Stomach (tissue), 4 donors: ENCODE results near the gene ITPKB.

ENCODE experiments used
- EP300 ChIP-seq: sonication (generic); formaldehyde crosslinking; IDR thresholded peaks from one replicate; pipeline ENCODE4 v1.6.1; 2017; ENCODE audit warnings: antibody characterized with exemption
- POLR2A ChIP-seq, 4 donors: fragments of 450-650 bp; IDR thresholded peaks; one replicate each; pipeline ENCODE4 v1.6.1; 2016; ENCODE audit warnings: antibody characterized with exemption in 4 of 4, control low read depth in 2 of 4, mild to moderate bottlenecking in 1 of 4, moderate library complexity in 1 of 4
- POLR2AphosphoS5 ChIP-seq, 3 donors: sonication (generic); formaldehyde crosslinking; IDR thresholded peaks; one replicate each; pipeline ENCODE4 v1.6.1; 2016; ENCODE audit warnings: antibody characterized with exemption in 3 of 3
- TF ChIP-seq, protein P1 (sequence below), 7 experiments: fragments of 450-650 bp in 4 of 7; fragments of 200-600 bp in 3 of 7; sonication (generic) in 3 of 7; IDR thresholded peaks; one replicate each; pipeline ENCODE4 v1.5.1; 2016 to 2019; ENCODE audit warnings: antibody characterized with exemption in 7 of 7, control low read depth in 2 of 7, mild to moderate bottlenecking in 1 of 7

DNA sequence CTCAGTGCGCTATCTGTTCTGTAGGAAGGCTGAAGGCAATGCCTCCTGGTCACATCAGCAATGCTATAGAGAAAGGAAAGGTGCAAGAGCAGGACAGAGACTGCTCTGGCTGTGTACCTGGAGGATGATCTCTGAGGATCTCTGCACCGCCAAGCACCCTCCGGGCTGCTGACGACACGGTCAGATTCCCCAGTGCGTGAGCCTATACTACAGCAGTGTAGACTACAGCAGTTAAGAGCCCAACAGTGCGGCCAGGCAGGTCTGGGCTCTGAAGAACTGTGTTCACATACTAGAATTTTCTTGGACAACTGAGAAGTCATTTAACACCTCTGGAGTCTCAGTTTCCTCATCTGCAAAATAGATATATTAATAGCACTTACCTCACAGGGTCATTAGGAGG lies 39.9 kb downstream of the ITPKB start:
- TF ChIP-seq, protein P1, sequence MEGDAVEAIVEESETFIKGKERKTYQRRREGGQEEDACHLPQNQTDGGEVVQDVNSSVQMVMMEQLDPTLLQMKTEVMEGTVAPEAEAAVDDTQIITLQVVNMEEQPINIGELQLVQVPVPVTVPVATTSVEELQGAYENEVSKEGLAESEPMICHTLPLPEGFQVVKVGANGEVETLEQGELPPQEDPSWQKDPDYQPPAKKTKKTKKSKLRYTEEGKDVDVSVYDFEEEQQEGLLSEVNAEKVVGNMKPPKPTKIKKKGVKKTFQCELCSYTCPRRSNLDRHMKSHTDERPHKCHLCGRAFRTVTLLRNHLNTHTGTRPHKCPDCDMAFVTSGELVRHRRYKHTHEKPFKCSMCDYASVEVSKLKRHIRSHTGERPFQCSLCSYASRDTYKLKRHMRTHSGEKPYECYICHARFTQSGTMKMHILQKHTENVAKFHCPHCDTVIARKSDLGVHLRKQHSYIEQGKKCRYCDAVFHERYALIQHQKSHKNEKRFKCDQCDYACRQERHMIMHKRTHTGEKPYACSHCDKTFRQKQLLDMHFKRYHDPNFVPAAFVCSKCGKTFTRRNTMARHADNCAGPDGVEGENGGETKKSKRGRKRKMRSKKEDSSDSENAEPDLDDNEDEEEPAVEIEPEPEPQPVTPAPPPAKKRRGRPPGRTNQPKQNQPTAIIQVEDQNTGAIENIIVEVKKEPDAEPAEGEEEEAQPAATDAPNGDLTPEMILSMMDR (IDR thresholded peaks at IDR 0.05), result no peak
- TF ChIP-seq POLR2A (IDR thresholded peaks at IDR 0.05) (no peak), EP300 (no peak), POLR2AphosphoS5 (IDR thresholded peaks at IDR 0.05) (no peak)
